ENCODE results near the gene GFOD1.
"Not testable (repeated sequence)": the region's sequence is repeated elsewhere in the genome, so short reads cannot be mapped to it uniquely, and the experiment has no call there.

The GFOD1 gene

DNA sequence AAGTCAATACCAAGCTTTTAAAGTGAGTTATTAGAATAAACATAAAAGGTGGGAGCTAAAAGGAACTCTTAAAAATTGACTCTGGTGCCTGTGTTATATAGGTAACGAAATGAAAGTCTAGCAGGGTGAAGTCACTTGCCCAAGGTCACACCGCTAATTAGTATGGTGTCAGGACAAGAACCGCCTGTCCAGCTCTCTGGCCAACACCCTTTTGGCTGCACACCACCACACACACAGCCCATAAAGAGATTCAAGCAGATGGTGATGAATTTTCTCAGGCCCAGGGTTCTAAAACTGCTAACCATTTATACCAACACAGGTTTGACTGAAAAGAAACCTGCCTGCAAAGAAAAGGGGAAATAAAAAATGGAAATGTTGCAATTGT is 20.2 kb downstream of the GFOD1 start:
- in situ Hi-C loops (cut with MboI; ENCODE audit: low sequenced_read_pairs) = no loop called here

DNA sequence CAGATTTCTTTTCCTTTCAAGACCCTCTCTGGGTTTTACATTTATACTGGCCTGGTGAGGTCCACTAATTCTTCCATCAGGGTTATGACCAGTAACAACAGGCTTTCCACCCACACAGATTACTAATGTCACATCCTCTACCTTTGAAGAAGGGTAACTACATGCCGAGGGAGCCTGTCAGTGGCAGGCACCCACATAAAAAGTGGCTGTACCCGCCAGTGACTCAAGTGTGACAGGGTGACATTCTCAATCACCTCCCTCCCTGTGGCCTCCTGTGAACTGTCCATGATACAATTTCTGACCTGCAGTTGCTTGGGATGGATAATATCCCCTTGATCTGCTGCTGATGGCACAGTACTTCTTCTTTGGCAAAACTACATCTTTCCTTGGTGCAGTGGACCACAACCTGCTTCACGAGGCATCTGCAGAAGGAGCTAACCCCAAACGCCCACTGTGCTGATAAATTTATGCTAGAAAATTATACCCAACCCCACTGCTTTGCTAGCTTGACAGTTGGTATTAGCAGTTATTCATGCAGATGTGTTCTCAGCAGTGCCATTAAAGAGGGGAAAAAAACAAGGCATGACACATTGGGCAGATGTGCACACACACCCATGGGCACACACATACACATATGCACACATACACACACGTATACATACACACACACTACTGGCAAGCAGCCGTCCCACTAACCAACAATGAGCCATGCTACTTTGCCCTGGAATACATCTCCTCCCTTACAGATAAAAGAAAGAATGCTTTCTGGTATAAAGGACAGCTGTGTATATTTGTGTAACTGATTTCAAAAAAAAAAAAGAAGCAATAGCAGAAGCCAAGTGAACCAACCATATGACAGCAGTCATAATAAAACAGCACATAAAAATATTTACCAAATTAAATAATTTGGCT is 20.8 kb downstream of the GFOD1 start:
- in situ Hi-C loops (cut with MboI; ENCODE audit: low sequenced_read_pairs) = no loop called here

DNA sequence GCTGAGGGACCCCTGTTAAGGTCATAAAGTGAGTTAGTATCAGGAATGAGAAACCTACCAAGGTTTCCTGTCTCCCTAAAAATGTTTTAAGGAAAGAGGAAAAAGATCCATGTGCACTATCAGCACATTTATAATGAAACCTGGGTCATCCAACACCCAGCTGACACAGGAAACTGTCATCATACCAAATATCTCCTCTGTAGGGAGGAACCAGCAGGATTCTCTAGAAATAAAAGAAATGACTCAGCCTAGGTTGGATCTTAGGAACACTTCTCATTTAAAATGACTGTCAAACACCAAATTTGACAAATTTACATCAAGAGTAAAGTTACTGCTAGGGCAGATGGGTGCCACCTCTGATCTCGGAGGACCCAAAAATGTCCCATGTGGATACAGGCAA is 21.7 kb downstream of the GFOD1 start:
- in situ Hi-C loops (cut with MboI; ENCODE audit: low sequenced_read_pairs) = no loop called here

DNA sequence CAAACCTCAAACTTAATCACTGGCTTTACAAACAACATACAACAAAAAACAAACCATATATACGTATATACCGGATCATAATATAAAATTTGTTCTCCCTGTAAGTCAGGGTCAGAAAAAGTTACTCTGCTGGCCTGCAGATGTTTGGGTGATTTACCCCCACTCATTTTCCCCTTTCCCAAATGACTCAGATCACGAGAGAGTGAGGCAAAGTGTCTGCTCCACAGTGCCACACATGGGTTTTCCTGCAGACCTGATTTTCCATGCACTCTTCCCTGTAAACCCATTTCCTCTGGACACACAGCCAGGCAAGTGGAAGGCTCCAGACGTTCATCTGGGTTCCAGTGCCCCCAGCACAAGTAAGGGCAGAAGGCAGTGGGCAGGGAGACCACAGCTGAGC is 23.5 kb downstream of the GFOD1 start:
- in situ Hi-C loops (cut with MboI; ENCODE audit: low sequenced_read_pairs) = no loop called here

DNA sequence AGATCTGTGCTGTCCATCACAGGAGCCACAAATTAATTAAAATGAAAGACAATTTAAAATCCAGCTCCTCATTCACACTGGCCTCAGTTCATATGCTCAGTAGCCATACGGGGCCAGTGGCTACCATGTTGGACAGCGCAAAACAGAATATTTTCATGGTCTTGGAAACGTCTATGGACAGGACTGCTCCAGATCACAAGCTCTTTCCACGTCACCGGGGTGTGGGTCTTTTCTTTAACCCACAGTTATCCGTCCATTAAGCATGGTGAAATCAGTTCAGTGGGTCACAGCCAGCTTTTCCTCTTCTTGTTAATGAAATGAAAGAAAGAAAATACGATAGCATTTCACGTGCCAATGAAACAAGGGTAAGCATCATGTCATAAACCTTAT is 24.1 kb downstream of the GFOD1 start:
- in situ Hi-C loops (cut with MboI; ENCODE audit: low sequenced_read_pairs) = no loop called here

DNA sequence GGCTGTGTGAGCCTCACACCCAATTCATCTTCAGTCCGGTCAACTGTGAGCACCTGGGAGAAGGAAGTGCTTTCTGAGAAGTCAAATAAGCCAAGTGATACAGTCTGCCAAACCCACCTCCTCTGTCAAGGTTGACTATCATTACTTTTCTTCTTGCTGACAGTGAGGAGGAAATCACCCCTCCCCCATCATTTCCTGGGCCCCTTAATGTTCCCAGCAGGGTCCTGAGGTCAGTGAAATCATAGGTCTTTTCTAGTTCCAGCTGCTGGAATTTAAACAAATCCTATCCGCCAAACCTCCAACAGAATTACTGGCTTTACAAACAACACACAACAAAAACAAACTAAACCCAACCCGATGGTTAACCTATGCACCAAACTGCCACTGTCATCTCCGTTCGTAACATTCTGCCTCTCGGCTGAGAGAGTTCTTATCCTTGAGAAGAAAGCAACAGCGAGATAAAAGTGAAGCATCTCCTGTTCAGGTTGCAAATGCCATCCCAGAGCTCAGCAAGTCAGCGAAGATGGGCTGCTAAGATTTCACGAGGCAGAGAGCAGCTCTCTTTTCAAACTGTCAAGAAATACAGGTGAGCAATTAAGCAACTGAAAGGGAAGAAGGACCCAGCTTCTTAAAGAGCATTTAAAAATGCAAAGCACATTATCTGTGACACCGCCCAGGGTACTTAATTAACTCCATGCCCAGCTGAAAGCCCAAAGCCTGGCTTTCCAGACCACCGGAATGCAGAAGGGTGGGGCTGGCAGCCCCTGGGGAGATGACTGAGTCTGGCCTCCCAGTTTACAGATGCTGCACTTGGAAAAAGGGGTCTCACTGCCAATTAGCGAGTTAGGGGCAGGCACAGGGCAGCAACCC is 24.7 kb downstream of the GFOD1 start:
- in situ Hi-C loops (cut with MboI; ENCODE audit: low sequenced_read_pairs) = no loop called here

DNA sequence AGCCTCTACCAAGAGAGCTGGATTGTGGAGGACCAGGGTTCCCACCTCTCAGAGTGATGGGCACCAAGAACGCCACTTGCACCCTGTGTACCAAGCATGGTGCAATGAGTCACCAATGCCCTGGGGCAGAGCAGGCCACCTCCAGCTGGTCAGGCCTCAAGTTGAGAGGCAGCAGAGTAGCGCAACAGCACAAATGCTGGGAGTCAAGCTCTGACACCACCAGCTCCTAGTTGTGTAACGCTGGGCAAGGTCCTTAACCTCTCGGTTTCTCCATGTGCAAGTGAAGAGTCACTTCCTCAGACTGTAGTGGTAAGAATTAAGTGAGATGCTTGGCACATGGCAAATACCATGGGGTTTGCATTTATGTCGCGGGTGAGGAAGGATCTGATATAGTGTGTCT is 25.6 kb downstream of the GFOD1 start:
- in situ Hi-C loops (cut with MboI; ENCODE audit: low sequenced_read_pairs) = no loop called here

DNA sequence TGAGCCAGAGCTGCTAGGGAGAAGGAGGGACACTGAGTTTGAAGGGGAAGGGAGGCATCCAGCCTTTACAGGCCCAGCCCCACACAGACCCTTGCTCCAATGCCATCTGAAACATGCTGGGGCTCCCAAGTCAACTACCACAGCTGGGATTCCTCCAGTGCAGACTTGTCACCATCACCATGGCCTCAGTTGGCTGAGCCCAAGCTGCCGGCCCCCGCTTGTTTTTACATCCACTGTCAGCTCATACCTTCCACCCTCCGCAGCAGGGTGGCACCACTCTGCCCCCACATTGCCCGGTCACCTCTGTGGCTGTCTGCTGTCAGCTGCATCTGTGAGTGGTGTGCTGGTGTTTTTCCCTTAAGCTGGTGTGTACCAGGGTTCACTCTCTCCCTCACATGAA is 26.1 kb downstream of the GFOD1 start:
- in situ Hi-C loops (cut with MboI; ENCODE audit: low sequenced_read_pairs) = no loop called here

DNA sequence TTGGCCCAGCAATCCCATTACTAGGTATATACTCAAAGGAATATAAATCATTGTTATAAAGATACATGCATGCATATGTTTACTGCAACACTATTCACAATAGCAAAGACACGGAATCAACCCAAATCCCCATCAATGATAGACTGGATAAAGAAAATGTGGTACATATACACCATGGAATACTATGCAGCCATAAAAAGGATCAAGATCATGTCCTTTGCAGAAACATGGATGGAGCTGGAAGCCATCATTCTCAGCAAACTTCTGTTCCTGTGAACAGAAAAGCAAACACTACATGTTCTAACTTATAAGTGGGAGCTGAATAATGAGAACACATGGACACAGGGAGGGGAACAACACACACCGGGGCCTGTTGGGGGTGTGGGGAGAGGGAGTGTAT is 27.1 kb downstream of the GFOD1 start:
- in situ Hi-C loops (cut with MboI; ENCODE audit: low sequenced_read_pairs) = not testable (repeated sequence)

DNA sequence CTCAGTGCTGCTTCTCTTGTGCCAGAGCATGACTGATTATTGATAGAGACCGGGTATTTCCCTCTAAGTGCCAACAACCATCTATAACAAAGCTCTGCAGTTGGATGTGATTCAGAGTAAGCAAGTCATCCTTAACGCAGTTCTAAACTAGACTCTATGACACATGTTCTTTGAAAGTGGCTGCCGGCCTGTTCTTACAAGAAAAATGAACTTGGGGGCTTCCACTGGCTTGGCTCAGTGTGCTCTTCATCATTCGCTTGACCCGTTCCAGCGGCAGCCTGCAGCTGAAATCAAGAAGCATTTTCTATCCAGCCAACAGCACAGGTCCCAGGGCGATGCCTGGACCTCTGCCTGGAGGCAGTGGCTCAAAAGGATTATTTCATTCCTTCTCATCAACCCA is 29.8 kb downstream of the GFOD1 start:
- in situ Hi-C loops (cut with MboI; ENCODE audit: low sequenced_read_pairs) = no loop called here

DNA sequence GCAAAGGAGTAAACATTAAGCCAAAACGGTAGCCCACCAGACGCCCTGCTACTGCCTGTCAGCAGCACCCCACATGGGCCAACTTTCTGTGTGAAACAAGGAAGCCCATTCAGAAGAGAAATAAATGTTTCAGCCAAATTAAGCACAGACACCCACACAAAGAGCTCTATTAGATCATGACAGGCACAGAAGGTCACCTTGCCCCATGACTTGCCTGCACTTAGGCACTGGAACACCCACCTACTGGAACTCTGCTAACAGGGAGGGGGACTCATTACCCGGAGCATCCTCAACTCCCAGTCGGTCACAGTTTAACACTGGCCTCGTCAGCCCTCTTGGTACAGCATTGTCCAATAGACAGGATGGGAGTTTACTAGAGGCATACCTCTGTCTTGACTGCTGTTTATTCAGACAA is 31.8 kb downstream of the GFOD1 start:
- in situ Hi-C loops (cut with MboI; ENCODE audit: low sequenced_read_pairs) = no loop called here

DNA sequence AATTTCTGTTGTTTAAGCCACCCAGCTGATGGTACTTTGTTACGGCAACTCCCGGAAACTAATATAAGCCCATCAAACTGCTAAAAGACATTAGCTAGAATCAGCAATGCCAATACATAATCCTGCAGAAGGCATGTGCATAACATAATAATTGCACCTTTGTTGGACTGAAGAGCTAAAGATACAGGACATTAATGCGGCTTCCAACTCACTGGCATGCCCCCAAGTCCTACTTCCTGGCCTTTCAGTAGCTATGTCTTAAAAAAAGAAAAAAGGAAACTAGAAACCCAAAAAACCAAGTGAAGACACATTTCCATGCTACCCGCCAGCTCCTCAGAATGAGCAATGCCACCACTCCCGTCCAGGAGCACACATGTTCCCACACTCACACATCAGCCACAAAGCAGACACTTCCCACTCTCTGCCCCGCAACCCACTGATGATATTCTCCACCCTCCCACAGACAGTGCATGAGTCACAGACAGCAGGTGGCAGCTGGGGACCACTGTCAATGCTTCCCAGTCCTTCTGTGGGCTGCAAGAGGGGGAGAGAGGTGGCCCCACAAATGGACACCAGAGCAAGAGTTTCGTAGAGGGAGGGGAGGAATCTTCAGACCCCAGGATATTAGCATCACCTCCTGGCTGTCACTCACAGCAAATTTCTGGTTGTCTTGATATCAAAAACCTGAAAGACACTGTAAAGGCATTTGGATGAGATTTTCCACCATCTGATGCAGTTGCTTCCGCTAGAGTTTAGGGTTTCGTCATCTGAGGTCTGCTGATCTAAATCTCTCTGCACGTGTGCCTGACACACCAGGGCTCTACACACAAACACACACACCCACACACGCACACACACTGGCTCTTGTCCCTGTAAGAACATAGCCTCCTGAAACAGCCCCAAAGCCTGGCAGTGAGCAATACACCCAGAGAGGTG is 32.8 kb downstream of the GFOD1 start:
- in situ Hi-C loops (cut with MboI; ENCODE audit: low sequenced_read_pairs) = no loop called here

DNA sequence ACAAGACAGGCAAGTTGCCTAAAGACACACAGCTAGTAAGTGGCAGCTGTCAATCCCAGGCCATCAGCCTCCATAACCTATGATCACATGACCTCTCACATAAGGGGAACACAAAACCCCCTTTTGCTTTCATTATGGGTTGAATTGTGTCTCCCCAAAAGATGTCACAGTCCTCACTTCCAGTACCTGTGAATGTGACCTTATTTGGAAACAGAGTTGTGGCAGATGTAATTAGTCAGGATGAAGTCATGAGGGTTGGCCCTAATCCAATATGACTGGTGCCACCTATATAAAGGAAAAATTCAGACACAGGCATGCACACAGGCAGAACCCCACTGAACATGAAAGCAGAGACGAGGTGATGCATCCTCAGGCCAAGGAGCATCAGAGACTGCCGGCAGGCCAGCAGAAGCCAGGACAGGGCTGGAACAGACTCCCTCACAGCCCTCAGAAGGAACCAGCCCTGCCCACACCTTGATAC is 33.6 kb downstream of the GFOD1 start:
- in situ Hi-C loops (cut with MboI; ENCODE audit: low sequenced_read_pairs) = no loop called here

DNA sequence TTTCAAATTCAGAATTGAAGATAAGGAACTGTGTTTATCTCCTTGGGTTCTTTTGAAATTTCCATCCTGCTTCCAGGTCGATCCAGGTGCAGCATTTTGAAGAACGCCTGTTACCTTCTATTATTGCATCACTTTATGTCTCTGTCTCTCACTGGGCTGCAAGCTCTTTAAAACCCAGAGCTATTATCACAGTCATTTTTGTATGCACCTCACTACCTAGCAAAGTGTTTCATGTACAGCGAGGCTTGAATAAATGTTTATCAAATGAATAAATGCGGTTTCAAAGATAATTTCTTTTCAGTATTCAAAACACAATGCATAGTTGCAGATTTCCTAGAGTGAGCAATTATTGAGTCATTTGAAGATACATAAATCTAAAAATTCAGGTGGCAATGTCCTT is 34.2 kb downstream of the GFOD1 start:
- in situ Hi-C loops (cut with MboI; ENCODE audit: low sequenced_read_pairs) = no loop called here

DNA sequence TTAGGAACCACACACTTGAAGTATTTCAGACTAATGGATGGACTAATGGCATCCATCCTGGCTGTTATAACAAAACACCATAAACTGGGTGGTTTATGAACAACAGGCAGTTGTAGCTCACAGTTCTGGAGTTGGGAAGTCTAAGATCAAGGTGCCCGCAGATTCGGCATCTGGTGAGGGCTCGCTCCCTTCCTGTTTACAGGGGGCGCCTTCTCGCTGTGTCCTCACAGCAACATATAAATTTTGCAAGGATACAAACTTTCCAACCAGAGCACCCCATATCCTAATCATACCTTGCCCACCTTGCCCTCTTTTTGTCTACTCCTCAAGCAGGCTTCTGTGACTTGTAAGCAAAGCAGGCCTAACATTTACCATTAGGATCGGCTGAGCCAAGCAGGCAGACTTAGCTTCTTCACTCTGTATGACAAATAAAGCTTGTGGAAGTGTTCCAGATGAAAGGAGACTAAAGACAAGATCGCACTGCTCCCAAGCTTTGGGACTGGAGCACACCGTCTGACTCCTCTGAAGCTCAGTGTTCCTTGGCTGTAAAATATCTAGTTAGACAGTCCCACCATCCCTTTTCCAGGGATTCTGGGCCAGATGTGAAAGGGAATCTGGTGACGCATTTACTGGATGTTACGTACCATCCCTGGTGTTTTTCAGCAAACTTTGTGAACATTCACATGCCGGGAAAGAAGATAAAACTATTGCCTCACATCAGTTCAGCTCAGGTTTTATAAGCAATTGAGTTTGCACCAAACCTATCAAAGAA is 34.9 kb downstream of the GFOD1 start:
- in situ Hi-C loops (cut with MboI; ENCODE audit: low sequenced_read_pairs) = no loop called here

DNA sequence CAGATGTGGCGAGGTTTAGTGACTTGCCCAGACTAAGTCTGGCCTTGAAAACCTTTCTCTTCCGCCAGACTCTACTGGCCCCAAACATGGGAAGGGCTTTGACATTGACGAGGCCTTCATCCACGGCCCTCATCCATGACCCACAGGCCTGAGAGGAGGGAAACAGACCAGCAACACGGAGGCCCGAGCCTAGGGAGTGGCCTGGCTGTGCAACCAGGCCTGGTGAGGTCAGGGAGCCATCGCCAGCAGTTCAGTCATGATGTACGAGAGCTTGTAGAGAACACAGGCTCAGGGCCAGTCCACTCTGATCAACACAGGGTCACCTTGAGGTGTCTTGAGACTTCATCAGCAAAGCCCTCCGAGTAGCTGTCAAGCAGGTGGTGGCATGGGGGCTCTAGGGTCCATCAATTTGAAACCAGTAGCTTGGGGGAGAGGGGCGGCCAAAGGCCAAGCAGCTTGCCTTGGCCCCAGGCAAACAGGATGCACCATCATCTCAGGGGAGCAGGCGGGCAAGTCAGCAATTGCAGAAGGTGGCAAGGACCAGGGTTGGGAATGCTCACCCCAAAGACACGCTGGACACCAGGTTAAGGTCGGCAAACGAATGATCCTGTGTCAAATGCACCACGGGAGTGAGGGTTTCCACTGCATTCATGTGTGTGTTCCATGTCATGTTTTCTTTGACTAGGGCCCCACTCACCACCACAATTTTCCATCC is 36.1 kb downstream of the GFOD1 start:
- in situ Hi-C loops (cut with MboI; ENCODE audit: low sequenced_read_pairs) = no loop called here

DNA sequence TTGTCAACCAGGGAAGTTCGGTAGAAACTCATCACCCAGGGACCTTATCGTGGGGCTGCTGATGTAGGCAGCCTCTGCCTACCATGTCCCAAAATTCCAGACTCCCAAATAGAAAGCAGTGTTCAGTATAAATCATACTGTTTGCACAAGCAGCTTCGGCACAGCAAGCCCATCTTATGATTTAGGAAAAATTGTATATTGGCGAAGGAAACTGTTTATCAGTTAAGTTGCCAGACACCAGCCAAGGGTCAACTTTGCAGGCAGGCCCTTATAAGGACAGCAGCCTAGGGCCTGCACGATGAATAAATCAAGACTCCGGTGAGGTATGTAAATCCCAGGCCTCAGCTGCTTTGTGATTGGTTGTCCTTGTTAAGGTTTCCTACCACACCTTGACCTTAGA is 36.8 kb downstream of the GFOD1 start:
- in situ Hi-C loops (cut with MboI; ENCODE audit: low sequenced_read_pairs) = no loop called here

DNA sequence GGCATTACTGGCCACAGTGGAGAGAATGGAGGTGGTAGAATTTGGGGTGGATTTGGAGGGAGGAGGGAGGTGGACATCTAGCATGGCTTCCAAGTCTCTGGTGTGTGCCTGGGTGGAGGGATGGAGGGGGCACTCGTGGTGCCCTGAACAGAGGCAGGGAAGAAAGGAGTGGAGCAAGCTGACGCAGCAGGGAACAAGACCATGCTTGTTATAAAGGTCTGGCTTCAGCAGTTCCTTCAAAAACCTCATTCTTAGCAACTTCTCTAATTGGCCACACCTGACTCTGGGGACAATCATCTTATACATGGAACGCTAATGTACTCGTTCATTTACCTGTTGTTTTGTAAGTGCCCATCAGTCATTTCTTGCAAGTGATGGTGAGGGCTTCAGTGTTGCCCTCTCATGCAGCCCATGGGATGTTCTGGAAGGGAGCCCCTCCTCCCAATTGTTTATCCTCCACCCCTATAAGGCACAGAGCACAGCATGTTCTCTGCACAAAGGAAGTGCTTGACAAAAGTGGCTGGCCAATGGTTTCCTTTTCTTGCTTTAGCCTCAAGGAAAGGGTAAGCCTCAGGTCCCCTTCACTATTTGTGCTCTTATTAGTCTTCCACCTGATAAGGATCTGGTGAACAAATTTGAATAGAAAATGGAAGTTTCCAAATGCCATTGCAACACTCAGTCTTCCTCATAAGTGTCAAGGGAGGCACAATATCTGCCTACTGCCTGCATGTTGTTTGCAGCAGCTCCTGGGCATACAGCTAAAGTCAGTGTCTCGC is 39.3 kb downstream of the GFOD1 start:
- in situ Hi-C loops (cut with MboI; ENCODE audit: low sequenced_read_pairs) = no loop called here

DNA sequence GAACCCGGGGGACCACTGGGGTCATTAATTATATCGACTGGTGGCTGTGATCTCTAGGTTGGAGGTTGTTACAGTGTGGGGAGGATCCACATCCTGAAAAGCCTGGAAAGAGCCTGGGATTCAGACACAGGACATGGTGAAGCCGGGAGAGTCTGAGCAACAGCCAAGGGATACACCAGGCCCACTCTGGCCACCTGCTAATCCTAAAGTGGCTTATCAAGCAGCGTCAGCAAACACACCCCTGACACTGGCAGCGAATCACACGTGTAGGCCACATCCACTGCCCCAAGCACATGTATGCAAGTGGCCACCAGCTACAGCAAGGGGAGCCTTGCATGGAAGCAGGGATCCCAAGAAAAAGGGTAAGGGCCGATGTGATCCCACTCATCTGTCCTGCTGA is 41.0 kb downstream of the GFOD1 start:
- in situ Hi-C loops (cut with MboI; ENCODE audit: low sequenced_read_pairs) = no loop called here

Data from HL-60/S4 (cell line).